NOMO-1 treated with dmso at 0.1 percent for 144 hours (cell line): ENCODE results near the gene SPOP.
"Not testable (repeated sequence)": the region's sequence is repeated elsewhere in the genome, so short reads cannot be mapped to it uniquely, and the experiment has no call there.

Source experiments
- DNase-seq: peaks from one replicate; lab custom pipeline; 2025; ENCODE audit not compliant: unreplicated experiment; lab: John Stamatoyannopoulos, UW

Gene SPOP

GRCh38 chr17:49574945-49575678, 102.8 kb downstream of the SPOP start:
- DNase-seq = no peak

- no peak for DNase-seq
Observed at GRCh38 chr17:49574323-49574781, 103.5 kb downstream of the SPOP start.

- DNase-seq = no peak
Observed at GRCh38 chr17:49573510-49574322, 104.2 kb downstream of the SPOP start.

DNA sequence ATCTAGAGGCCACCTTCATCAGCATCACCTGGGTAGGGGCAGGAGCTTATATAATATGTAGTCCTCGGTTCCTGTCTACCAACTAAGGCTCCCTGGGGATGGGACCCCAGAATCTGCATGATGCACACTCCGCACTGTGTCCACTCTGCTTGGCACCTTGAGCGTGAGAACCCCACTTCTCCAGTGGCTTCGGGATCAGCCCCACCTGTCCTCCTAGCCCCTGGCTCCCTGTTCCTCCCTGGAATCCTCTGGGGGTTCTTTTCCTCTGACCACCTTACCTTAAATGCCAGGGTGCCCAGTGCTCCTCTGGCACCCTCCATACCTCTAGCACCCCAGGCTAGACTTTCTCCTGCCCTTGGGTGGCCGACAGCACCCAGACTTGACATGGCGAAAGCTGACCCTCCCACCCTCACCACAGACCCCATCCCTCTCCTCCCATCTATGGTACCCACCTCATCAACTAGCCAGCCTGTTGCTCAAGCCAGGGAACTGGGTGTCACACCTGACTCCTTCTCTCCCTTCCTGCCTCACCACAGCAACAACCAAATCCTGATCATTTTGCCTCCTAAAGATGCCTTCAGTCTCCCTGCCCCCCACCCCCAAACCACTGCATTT, 105.0 kb downstream of the SPOP start:
- no peak for DNase-seq

- DNase-seq = no peak
Observed at GRCh38 chr17:49572226-49572625, 105.7 kb downstream of the SPOP start.

DNA sequence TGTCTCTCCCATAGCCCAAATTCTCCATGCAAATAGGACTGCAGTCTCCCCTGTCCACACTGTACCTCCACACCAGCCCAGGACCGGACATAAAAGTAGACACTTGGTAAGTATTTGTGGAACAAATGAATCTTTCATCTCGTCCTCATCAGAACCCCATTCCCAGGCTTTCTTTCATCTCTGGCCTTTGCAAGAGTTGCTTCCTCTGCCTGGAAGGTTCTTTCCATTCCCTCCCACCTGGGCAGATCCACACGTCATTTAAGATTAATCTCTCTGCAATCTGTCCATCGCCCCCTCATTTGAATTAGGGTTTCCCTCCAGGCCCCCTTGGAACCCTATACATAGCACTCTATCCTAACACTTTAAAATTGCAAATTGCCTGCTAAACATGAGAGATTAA, 106.1 kb downstream of the SPOP start:
- no peak for DNase-seq

GRCh38 chr17:49571283-49571682, 106.6 kb downstream of the SPOP start:
- no peak for DNase-seq

GRCh38 chr17:49570540-49571242, 107.2 kb downstream of the SPOP start:
- no peak for DNase-seq

DNA sequence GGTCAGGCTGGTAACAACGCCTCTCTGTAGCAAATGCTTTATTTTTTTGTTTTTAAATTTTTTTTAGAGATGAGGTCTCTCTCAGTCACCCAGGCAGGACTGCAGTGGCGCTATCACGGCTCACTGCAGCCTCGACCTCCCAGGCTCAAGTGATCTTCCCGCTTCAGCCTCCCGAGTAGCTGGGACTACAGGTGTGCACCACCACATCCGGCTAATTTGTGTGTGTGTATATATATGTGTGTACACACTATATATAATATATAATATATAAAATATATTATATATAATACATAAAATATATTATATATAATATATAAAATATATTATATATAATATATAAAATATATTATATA, 109.2 kb downstream of the SPOP start:
- DNase-seq = not testable (repeated sequence)

DNA sequence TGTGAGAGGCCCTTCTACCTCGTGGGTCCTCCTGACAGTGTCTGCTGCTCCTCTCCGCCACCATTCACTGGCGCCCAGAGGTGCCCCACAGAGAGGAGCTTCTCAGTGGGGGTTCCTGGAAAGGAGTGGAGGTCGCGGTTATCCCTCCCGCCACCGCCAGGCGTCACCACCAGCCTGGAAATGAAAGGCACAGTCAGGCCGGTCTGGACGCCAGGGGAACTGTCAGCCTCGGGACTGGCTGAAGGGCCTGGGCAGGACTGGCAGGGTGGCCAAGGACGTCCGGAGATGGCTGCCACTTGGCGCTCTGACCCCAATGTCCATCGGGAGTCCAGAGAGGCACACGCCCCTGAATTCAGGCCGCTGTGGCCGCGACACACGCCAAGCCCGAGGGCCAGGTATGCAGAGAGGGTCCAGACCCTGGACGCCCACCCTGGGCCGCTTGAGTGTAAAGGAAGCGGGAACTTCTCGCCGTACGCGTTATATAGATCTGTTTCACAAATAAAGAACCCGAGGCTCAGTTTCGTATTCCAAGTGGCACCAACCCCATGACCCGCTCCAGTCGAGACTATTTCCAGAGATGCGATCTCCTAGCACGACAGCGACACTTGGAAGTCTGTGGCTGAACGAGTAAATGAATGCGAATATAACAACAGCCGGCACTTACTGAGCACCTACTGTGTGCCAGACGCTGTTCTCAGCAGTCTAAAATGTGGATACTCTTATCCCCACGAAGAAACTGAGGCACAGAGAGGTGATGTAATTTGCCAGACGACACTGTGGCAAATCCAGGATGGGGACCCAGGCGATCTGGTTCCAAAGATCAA, 109.8 kb downstream of the SPOP start:
- peak; percentile 69 for DNase-seq

DNA sequence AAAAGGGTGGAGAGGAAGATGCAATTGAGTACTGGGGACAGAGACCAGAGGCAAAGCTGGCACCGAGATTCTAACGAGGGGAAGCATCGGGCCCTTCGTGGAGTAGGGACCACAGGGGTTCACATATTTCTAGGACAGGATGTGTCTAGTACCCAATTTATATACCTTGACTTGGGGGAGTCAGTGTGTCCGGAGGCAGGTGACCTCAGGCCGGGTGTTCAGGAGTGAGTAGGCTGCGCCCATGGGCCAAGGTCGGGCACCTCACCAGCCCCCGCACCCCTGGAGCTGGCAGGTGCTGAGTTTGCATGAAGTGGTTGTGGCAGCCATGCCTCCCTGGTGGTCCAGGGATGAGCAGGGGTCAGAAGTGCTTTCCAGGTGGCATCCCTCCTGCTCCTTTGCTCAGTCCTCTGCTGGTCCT, 110.8 kb downstream of the SPOP start:
- no peak for DNase-seq

- DNase-seq = no peak
Observed at GRCh38 chr17:49566668-49567071, 111.2 kb downstream of the SPOP start.

DNA sequence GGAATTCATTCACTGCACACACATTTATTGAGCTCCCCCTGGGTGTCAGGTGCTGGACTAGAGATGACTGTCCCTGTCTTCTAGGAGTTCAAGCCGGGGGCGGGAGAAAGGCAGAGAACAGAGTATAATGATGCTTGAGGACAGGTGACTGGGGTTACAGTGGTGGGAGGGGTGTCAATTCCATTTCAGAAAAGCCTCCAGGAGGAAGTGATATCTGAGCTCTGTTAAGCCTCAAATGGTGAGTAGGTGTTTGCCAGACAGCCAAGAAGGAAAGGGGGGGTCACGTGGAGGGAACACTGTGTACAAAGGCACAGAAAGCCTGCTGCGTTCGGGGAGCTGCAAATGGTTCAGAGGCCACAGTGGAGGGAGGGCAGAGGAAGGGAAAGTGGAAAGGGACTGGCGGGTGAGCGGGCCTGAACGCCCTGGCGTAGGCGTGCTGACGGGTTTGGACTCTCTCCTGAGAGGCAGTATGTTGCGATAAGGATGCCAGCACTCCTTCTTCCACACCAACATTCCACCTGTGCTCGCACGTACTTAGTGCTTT, 111.9 kb downstream of the SPOP start:
- DNase-seq = no peak

DNA sequence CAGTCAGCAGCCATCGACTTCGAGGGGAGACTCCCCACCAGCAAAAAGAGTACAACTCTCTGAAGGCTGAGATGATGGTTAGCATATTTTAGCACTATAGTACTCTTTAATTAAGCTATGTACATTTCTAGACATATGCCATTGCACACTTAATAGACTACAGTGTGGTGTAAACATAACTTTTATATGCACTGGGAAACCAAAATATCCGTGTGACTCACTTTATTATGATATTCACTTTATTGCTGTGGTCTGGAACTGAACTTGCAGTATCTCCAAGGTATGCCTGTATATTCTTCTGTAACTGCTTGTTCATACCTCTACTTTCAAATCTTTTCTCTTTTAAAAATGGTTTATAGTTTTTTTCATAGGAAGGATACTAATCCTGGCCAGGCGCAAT, 113.3 kb downstream of the SPOP start:
- no peak for DNase-seq

GRCh38 chr17:49557312-49558024, 120.4 kb downstream of the SPOP start:
- peak; percentile 29 for DNase-seq

DNA sequence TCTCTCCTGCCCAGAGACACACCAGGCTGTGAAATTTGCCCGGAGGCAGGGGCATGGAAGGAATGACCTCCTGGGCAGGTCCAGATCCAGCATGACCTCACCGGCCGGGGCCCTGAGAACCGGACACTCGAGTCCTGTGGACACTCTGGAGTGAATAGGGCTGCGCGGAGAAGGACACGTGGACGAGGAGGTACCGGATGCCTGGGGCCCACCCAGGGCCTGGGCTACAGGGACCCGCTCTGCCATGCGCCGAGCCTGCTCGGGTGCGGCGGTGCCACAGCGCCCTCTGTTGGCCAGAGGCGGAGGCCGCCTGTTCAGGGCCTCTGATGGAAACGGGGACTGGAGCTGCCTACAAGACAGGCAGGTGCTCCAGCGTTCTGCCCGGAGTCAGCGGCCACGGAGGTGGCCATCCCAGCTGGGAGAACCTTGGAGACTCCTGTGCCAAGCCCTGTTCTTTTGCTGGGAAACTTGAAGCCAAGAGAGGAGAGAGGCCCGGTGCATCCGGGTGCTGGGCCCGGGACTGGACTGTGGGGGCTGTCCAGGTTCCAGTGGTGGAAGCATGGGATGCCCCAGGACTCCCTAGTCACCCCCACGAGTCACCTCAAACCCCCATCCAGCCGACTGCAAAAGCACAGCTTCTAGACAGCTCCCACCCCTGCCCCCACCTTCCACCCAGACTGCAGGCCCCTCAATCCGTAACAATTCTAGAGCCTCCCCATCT, 121.5 kb downstream of the SPOP start:
- peak; percentile 49 for DNase-seq

GRCh38 chr17:49555495-49556222, 122.2 kb downstream of the SPOP start:
- DNase-seq = no peak
